Jurkat, Clone E6-1 (cell line): ENCODE data around the gene PCCA.

ENCODE experiments used
- DNase-seq: peaks from one replicate; pipeline ENCODE4 v3.0.0-alpha.2; 2011; ENCODE audit warnings: low read depth, low spot score
- H3K4me3 ChIP-seq: 2 replicates; pipeline ENCODE4 v1.5.1; 2011; ENCODE audit warnings: mild to moderate bottlenecking, low read length, control low read depth, moderate library complexity

Gene PCCA

GRCh38 chr13:100175803-100176182, 86.9 kb downstream of the PCCA start:
- H3K4me3 ChIP-seq: no peak overlapping the region
- DNase-seq: no peak

GRCh38 chr13:100176801-100177400, 88.0 kb downstream of the PCCA start:
- no peak overlapping the region for H3K4me3 ChIP-seq
- no peak for DNase-seq

GRCh38 chr13:100178309-100178708, 89.4 kb downstream of the PCCA start:
- H3K4me3 ChIP-seq: no peak overlapping the region
- DNase-seq: no peak

GRCh38 chr13:100179276-100179675, 90.4 kb downstream of the PCCA start:
- no peak for DNase-seq
- H3K4me3 ChIP-seq: no peak overlapping the region

GRCh38 chr13:100182900-100183490, 94.1 kb downstream of the PCCA start:
- H3K4me3 ChIP-seq: no peak overlapping the region
- peak; percentile 78 for DNase-seq

- no peak for DNase-seq
- no peak overlapping the region for H3K4me3 ChIP-seq
Measured at GRCh38 chr13:100184095-100184494, 95.2 kb downstream of the PCCA start.

- H3K4me3 ChIP-seq: no peak overlapping the region
- no peak for DNase-seq
Measured at GRCh38 chr13:100195568-100195967, 106.7 kb downstream of the PCCA start.

- no peak for DNase-seq
Measured at GRCh38 chr13:100196375-100196774, 107.5 kb downstream of the PCCA start.

GRCh38 chr13:100197116-100197515, 108.2 kb downstream of the PCCA start:
- no peak overlapping the region for H3K4me3 ChIP-seq
- no peak for DNase-seq

More at GRCh38 chr13:100196375-100196774, 107.5 kb downstream of the PCCA start:
- no peak overlapping the region for H3K4me3 ChIP-seq

- no peak overlapping the region for H3K4me3 ChIP-seq
- DNase-seq: no peak
Measured at GRCh38 chr13:100197591-100198365, 108.9 kb downstream of the PCCA start.

GRCh38 chr13:100203696-100204367, 114.9 kb downstream of the PCCA start:
- DNase-seq: peak; percentile 67
- no peak overlapping the region for H3K4me3 ChIP-seq

GRCh38 chr13:100208002-100208401, 119.1 kb downstream of the PCCA start:
- no peak overlapping the region for H3K4me3 ChIP-seq
- DNase-seq: no peak

- no peak overlapping the region for H3K4me3 ChIP-seq
- no peak for DNase-seq
Measured at GRCh38 chr13:100208626-100209025, 119.7 kb downstream of the PCCA start.

- DNase-seq: no peak
- no peak overlapping the region for H3K4me3 ChIP-seq
Measured at GRCh38 chr13:100209857-100210825, 121.2 kb downstream of the PCCA start.

GRCh38 chr13:100211016-100211710, 122.3 kb downstream of the PCCA start:
- H3K4me3 ChIP-seq: no peak overlapping the region
- DNase-seq: no peak

GRCh38 chr13:100212904-100213553, 124.1 kb downstream of the PCCA start:
- no peak overlapping the region for H3K4me3 ChIP-seq
- DNase-seq: no peak

- no peak overlapping the region for H3K4me3 ChIP-seq
- no peak for DNase-seq
Measured at GRCh38 chr13:100213576-100213975, 124.7 kb downstream of the PCCA start.

GRCh38 chr13:100214886-100215285, 126.0 kb downstream of the PCCA start:
- DNase-seq: no peak
- no peak overlapping the region for H3K4me3 ChIP-seq
